ENCODE data around the gene IMPDH2.

IMPDH2 gene

DNA sequence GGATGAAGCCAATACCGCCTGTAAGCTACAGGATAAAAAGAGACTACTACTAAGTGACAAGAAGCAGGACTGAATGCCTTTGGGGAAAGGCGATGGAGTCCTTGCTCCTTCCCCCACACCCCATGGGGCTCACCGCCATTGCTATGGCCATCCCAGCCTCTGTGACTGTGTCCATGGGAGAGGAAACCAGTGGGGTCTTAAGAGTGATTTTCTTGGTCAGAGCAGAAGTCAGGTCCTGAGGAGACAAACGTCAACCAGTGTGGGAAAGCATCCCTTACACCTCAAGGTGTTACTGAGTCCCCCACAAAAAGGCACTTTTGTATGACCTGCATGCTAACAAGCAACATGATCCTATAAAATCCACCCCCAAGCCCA is 913 bp downstream of the IMPDH2 start:
- H2AFZ ChIP-seq (ENCODE audit: low read depth): no peak overlapping the region
- H3K36me3 ChIP-seq (ENCODE audit: insufficient read depth): no peaks in the 10 kb centered on the region
- TF ChIP-seq, protein P1, sequence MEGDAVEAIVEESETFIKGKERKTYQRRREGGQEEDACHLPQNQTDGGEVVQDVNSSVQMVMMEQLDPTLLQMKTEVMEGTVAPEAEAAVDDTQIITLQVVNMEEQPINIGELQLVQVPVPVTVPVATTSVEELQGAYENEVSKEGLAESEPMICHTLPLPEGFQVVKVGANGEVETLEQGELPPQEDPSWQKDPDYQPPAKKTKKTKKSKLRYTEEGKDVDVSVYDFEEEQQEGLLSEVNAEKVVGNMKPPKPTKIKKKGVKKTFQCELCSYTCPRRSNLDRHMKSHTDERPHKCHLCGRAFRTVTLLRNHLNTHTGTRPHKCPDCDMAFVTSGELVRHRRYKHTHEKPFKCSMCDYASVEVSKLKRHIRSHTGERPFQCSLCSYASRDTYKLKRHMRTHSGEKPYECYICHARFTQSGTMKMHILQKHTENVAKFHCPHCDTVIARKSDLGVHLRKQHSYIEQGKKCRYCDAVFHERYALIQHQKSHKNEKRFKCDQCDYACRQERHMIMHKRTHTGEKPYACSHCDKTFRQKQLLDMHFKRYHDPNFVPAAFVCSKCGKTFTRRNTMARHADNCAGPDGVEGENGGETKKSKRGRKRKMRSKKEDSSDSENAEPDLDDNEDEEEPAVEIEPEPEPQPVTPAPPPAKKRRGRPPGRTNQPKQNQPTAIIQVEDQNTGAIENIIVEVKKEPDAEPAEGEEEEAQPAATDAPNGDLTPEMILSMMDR (conservative IDR thresholded peaks at IDR 0.05; ENCODE audit: low read depth, low read length): no peak
- H3K9ac ChIP-seq: peak overlapping the region; percentile 89; the same call in 1 of the 2 replicates
- peaks cover 35% of the 10 kb centered on the region; the same call in 1 of the 2 replicates for H3K79me2 ChIP-seq (ENCODE audit: insufficient read depth, low read depth)
- peak overlapping the region; percentile 84 for H3K4me2 ChIP-seq
- peaks cover 23% of the 10 kb centered on the region for H3K4me1 ChIP-seq (ENCODE audit: low read depth, poor library complexity, severe bottlenecking)
- H3K27ac ChIP-seq: peak overlapping the region; percentile 71; the same call in 1 of the 2 replicates
- H4K20me1 ChIP-seq (ENCODE audit: insufficient read depth): no peaks in the 10 kb centered on the region
- no peaks in the 10 kb centered on the region for H3K27me3 ChIP-seq (ENCODE audit: insufficient read depth, low read depth)
- H3K4me3 ChIP-seq (IDR thresholded peaks at IDR 0.05; ENCODE audit: insufficient read depth, low read depth, low read length): no peak overlapping the region

DNA sequence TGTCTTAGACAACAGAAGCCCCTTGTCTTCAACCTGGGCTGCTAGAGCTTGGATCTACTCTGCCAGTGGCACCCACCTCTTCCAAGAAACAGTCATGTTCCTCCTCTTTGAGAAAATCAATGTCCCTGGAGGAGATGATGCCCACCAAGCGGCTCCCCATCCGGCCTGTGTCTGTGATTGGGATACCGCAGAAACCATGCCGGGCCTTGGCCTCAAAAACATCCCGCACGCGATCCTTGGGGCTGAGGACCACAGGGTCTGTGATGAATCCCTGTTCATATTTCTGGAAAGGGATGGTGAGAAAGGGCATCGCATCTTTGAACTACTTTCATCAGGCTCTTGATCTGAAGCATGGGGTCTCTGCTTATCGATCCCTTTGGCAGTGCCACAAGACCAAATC is 1.6 kb downstream of the IMPDH2 start:
- Histone ChIP-seq H3K79me2 (ENCODE audit: insufficient read depth, low read depth) (peaks cover 41% of the 10 kb centered on the region; the same call in 1 of the 2 replicates), H3K4me3 (IDR thresholded peaks at IDR 0.05; ENCODE audit: insufficient read depth, low read depth, low read length) (no peak overlapping the region), H2AFZ (ENCODE audit: low read depth) (no peak overlapping the region), H3K36me3 (ENCODE audit: insufficient read depth) (no peaks in the 10 kb centered on the region), H4K20me1 (ENCODE audit: insufficient read depth) (no peaks in the 10 kb centered on the region), H3K27ac (no peak overlapping the region), H3K9ac (no peak overlapping the region), H3K27me3 (ENCODE audit: insufficient read depth, low read depth) (no peaks in the 10 kb centered on the region), H3K4me2 (peak overlapping the region; percentile 84; the same call in 1 of the 2 replicates), H3K4me1 (ENCODE audit: low read depth, poor library complexity, severe bottlenecking) (peaks cover 26% of the 10 kb centered on the region)
- TF ChIP-seq, protein P1 (conservative IDR thresholded peaks at IDR 0.05; ENCODE audit: low read depth, low read length): no peak

DNA sequence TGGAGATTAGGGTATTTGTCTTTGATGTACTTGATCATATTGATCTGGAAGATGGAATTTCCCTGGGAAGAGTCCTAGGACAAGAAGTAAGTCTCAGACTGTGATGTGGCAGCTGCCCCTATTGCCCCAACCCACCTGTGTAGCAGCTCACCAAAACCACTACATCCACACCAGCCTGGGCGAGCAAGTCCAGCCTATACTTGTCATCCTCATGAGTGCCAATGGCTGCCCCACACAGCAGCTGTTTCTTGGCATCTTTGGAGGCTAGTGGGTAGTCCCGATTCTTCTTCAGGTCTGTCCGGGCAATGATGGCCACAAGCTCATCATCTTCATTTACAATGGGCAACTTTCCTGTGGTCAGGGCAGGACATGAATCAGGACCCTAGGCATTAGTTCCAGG is 2.7 kb downstream of the IMPDH2 start:
- H3K79me2 ChIP-seq (ENCODE audit: insufficient read depth, low read depth): peaks cover 45% of the 10 kb centered on the region; the same call in 1 of the 2 replicates
- H2AFZ ChIP-seq (ENCODE audit: low read depth): no peak overlapping the region
- H3K27ac ChIP-seq: no peak overlapping the region
- H3K36me3 ChIP-seq (ENCODE audit: insufficient read depth): no peaks in the 10 kb centered on the region
- H4K20me1 ChIP-seq (ENCODE audit: insufficient read depth): no peaks in the 10 kb centered on the region
- H3K27me3 ChIP-seq (ENCODE audit: insufficient read depth, low read depth): no peaks in the 10 kb centered on the region
- H3K9ac ChIP-seq: no peak overlapping the region
- no peak overlapping the region for H3K4me2 ChIP-seq
- TF ChIP-seq, protein P1 (conservative IDR thresholded peaks at IDR 0.05; ENCODE audit: low read depth, low read length): no peak
- peaks cover 26% of the 10 kb centered on the region for H3K4me1 ChIP-seq (ENCODE audit: low read depth, poor library complexity, severe bottlenecking)
- no peak overlapping the region for H3K4me3 ChIP-seq (IDR thresholded peaks at IDR 0.05; ENCODE audit: insufficient read depth, low read depth, low read length)

DNA sequence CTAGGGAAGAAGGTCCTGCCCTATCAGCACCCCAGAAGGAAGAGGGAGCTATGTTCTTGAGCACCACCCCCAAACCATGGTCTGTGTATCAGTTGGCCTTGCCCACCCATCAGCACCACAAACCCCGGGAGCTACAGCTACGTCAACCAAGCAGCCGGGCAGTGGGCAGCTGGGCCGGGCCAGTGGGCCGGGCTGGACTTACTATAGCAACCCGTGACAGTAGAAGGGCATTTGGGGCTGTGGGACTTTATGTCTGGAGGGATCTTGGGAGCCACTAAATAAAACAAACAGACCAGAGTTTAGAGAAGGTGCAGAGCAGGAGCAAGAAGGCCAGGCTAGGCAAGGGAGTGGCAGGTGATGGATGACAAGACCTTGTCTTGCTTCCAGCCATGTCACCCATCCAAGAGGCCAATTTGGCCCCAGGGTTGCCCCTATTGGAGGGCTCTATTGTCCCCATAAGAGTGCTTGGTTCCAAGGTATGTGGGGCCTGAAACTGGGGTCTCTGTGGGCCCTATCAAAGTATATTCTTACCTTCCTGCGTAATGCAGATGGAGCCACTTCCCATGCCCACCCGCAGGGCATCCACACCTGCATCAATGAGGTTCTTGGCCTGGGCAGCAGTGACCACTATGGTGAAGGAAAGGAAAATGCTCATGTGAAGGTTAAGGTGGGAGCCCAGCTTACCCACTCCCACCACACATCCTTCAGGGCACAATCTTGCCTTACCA is 3.2 kb downstream of the IMPDH2 start:
- no peaks in the 10 kb centered on the region for H3K36me3 ChIP-seq (ENCODE audit: insufficient read depth)
- no peaks in the 10 kb centered on the region for H4K20me1 ChIP-seq (ENCODE audit: insufficient read depth)
- peaks cover 45% of the 10 kb centered on the region; the same call in 1 of the 2 replicates for H3K79me2 ChIP-seq (ENCODE audit: insufficient read depth, low read depth)
- no peak overlapping the region for H3K9ac ChIP-seq
- H3K27ac ChIP-seq: no peak overlapping the region
- H3K4me3 ChIP-seq (IDR thresholded peaks at IDR 0.05; ENCODE audit: insufficient read depth, low read depth, low read length): no peak overlapping the region
- TF ChIP-seq, protein P1 (conservative IDR thresholded peaks at IDR 0.05; ENCODE audit: low read depth, low read length): no peak
- H3K4me1 ChIP-seq (ENCODE audit: low read depth, poor library complexity, severe bottlenecking): peaks cover 26% of the 10 kb centered on the region
- no peak overlapping the region for H2AFZ ChIP-seq (ENCODE audit: low read depth)
- no peaks in the 10 kb centered on the region for H3K27me3 ChIP-seq (ENCODE audit: insufficient read depth, low read depth)
- H3K4me2 ChIP-seq: no peak overlapping the region

All from KMS-11 (cell line).